GM12878 (cell line): Measurements from ENCODE around the gene RIMBP2.

Source experiments
- CHD4 ChIP-seq: fragments of 200-600 bp; sonication (generic); IDR thresholded peaks from 2 replicates; pipeline ENCODE4 v1.6.1; 2016; ENCODE audit warnings: mild to moderate bottlenecking
- CTCF ChIP-seq, 3 experiments: IDR thresholded peaks in 2 of 3; conservative IDR thresholded peaks in 1 of 3; 2 replicates each; pipeline ENCODE4 v1.5.1; 2011; ENCODE audit warnings: low read depth in 3 of 3, low read length in 3 of 3, mild to moderate bottlenecking in 3 of 3, control low read depth in 2 of 3, moderate library complexity in 2 of 3, inconsistent platforms in 1 of 3, mixed read lengths in 1 of 3; ENCODE audit not compliant: control insufficient read depth in 2 of 3, insufficient read depth in 1 of 3; ENCODE audit errors: extremely low read depth in 1 of 3
- EP300 ChIP-seq, 2 experiments: fragments of 150-350 bp in 1 of 2; IDR thresholded peaks; 2 replicates each; pipeline ENCODE4 v1.6.1; 2011 to 2012; ENCODE audit warnings: low read depth in 2 of 2, low read length in 2 of 2, borderline replicate concordance in 1 of 2, improper control_type of control experiment in 1 of 2, inconsistent platforms in 1 of 2; ENCODE audit not compliant: control insufficient read depth in 1 of 2
- FOXM1 ChIP-seq: IDR thresholded peaks from 2 replicates; pipeline ENCODE4 v1.6.1; 2012; ENCODE audit warnings: low read depth, mild to moderate bottlenecking, inconsistent platforms, low read length, moderate library complexity
- HCFC1 ChIP-seq: fragments of 150-350 bp; IDR thresholded peaks from 2 replicates; pipeline ENCODE4 v1.6.1; 2014; ENCODE audit warnings: low read length
- MAX ChIP-seq: IDR thresholded peaks from 2 replicates; pipeline ENCODE4 v1.6.1; 2012; ENCODE audit warnings: low read depth, low read length, improper control_type of control experiment
- NR2C2 ChIP-seq: IDR thresholded peaks from 2 replicates; pipeline ENCODE4 v1.6.1; 2011; ENCODE audit warnings: borderline replicate concordance, low read depth; ENCODE audit not compliant: control insufficient read depth, insufficient read length
- RAD21 ChIP-seq: IDR thresholded peaks from 2 replicates; pipeline ENCODE4 v1.6.1; 2011; ENCODE audit warnings: mild to moderate bottlenecking, low read depth, low read length, moderate library complexity; ENCODE audit not compliant: insufficient read depth
- SUPT20H ChIP-seq: IDR thresholded peaks from 2 replicates; pipeline ENCODE4 v1.6.1; 2011; ENCODE audit warnings: low read depth, mild to moderate bottlenecking, low read length, moderate library complexity, borderline replicate concordance; ENCODE audit not compliant: control insufficient read depth
- SUZ12 ChIP-seq: fragments of 200-600 bp; sonication (generic); IDR thresholded peaks from one replicate; pipeline ENCODE4 v1.6.1; 2018; ENCODE audit warnings: antibody characterized with exemption, mild to moderate bottlenecking; ENCODE audit not compliant: unreplicated experiment
- ZNF687 ChIP-seq: fragments of 450-650 bp; IDR thresholded peaks from 2 replicates; pipeline ENCODE4 v1.6.1; 2017; ENCODE audit warnings: mild to moderate bottlenecking, moderate library complexity
- TF ChIP-seq, protein P1 (sequence below): IDR thresholded peaks from 2 replicates; pipeline ENCODE4 v1.6.1; 2011; ENCODE audit warnings: low read depth, low read length, improper control_type of control experiment, borderline replicate concordance

GRCh38 chr12:130530429-130530828 lies 185.7 kb downstream of the RIMBP2 start:
- TF ChIP-seq CHD4, result no peak
- no peak for TF ChIP-seq NR2C2
- TF ChIP-seq CTCF (IDR thresholded peaks at IDR 0.05 in 2 of 3, conservative IDR thresholded peaks at IDR 0.05 in 1 of 3; ENCODE audit: control insufficient read depth in 2 of 3, extremely low read depth in 1 of 3, insufficient read depth in 1 of 3, low read depth in 3 of 3, low read length in 3 of 3), result no peak
- TF ChIP-seq FOXM1, result no peak
- TF ChIP-seq SUZ12, result no peak
- TF ChIP-seq EP300 (IDR thresholded peaks at IDR 0.05; ENCODE audit: borderline replicate concordance in 1 of 2, control insufficient read depth in 1 of 2, low read depth in 2 of 2, low read length in 2 of 2), result no peak
- TF ChIP-seq SUPT20H, result no peak
- no peak for TF ChIP-seq MAX
- TF ChIP-seq, protein P1, sequence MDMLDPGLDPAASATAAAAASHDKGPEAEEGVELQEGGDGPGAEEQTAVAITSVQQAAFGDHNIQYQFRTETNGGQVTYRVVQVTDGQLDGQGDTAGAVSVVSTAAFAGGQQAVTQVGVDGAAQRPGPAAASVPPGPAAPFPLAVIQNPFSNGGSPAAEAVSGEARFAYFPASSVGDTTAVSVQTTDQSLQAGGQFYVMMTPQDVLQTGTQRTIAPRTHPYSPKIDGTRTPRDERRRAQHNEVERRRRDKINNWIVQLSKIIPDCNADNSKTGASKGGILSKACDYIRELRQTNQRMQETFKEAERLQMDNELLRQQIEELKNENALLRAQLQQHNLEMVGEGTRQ, result no peak
- no peak for TF ChIP-seq ZNF687
- no peak for TF ChIP-seq HCFC1
- no peak for TF ChIP-seq RAD21
